GM23248 (cell line): ENCODE measurements around the gene LRMDA.

Experiments
- EZH2 ChIP-seq: fragments of 200-600 bp; sonication (generic); IDR thresholded peaks from 2 replicates; pipeline ENCODE4 v1.6.1; 2018; ENCODE audit warnings: antibody characterized with exemption, mild to moderate bottlenecking; ENCODE audit not compliant: insufficient read depth, poor library complexity, severe bottlenecking
- EZH2phosphoT487 ChIP-seq: fragments of 200-600 bp; sonication (generic); IDR thresholded peaks from 2 replicates; pipeline ENCODE4 v1.6.1; 2018; ENCODE audit warnings: antibody characterized with exemption, moderate library complexity, mild to moderate bottlenecking, low read depth; ENCODE audit not compliant: insufficient read depth

DNA sequence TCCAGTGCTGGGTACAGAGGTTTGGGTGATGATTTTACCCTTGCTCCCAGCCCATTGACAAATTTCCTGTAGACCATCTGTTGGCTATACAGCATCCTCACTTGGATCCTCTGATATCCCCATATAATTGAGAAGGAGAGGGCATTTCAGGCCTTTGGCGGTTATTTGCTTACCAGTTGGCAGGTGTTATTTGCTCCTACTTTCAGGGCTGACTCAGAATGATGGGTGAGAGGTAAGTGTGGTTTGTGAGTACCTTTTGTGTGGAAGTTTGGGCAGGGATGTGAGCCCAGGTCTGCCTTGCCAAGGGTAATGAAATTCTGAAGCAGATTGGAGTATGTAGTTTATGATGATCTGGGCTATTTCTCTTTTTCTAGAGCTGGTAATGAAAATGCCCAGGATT lies 93.6 kb downstream of the LRMDA start:
- no peak for TF ChIP-seq EZH2phosphoT487
- no peak for TF ChIP-seq EZH2
